M059J (cell line): ENCODE results near the gene SLC25A27. TPM values are rescaled to one million over a fixed set of nuclear protein-coding genes. Genes with fewer than 3 reads are reported as not detected.

Experiments used
- DNase-seq: peaks from one replicate; pipeline ENCODE4 v3.0.0-alpha.2; 2012; ENCODE audit warnings: low read depth
- total RNA-seq: library from RNA; depleted of rRNA; stranded (reverse); fragments of >200 nt; shearing (Covaris generic); gene quantifications from 2 replicates; pipeline ENCODE4 v1.2.3, GENCODE V29; 2014; rRNA removed

The SLC25A27 gene
- total RNA-seq, 1 experiment from 2014 or later = 6.5 TPM

DNA sequence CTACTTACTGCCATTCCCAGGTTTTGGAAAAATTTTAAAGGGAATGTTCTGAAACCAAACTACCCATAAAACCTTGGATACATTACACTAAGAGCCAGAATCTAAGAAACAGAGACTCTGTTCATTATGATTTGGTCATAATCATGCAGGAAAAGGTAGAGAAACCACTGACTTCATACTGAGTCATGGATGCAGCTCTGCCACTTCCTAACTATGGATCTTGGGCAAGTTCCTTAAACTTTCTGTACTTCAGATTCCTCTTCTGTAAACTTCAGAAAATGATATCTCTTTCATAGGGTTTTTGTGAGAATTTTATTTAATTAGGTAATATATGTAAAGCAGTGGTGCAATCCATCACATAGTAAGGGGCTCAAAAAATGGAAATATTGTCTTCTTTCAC lies 62.4 kb downstream of the SLC25A27 start:
- DNase-seq = peak; percentile 61

DNA sequence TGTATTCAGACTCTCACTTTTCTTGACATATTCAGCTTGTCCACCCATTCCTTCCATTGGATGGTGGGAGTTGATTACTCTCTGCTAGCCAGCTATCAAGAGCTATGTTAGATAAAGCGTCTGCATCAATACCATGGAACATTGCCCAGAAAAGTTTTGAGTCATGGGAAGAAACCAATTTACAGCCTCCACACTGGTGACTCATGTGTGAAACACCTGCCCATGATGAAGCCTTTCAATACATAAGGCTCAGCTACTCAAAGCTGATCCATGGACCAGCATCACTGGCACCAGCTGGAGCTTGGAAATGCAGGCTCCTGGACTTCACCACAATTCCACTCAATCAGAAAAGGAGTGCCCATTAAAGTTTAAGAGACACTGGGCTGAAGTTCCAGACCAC lies 66.3 kb downstream of the SLC25A27 start:
- DNase-seq = peak; percentile 91

DNA sequence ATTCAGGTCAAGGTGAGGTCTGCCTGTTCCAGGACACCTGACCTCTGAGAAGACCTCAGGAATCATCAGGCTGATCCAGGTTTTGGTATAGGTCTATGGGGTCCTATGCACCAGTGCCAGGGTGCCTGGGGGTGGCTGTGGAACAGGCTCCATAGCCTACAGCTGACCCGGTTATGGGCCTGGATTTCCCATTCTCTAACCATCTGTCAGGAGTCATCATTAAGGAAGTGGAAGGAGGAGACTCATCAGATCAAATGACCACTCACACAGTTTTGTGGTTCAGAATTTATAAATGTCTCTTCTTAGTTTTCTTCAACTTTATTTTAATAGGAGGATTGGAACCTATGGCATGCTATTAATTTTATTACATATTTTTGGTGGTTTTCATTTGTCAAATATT lies 67.6 kb downstream of the SLC25A27 start:
- DNase-seq = no peak

Other genes starting within 250 kb of the SLC25A27 start
- 2.3 and 2.7 TPM in 2 replicates for gene RCAN2, start 161.5 kb upstream of the SLC25A27 start, total RNA-seq
- 4.5 and 6.2 TPM in 2 replicates for gene CYP39A1, start 157 bp upstream of the SLC25A27 start, total RNA-seq
- 0.02 TPM in 1 of 2 replicates, not detected in the other for gene TDRD6, start 34.9 kb downstream of the SLC25A27 start, total RNA-seq
- 0.20 and 0.57 TPM in 2 replicates for gene PLA2G7, start 82.4 kb downstream of the SLC25A27 start, total RNA-seq
- not detected in 2 replicates for gene ANKRD66, start 94.0 kb downstream of the SLC25A27 start, total RNA-seq
- gene MEP1A, start 140.4 kb downstream of the SLC25A27 start, total RNA-seq = not detected in 2 replicates